GM12872 (cell line): ENCODE measurements around the gene TCF7L2.

Experiments used
- TF ChIP-seq, protein P1 (sequence below): IDR thresholded peaks from 3 replicates; pipeline ENCODE4 v1.5.1; 2011; ENCODE audit warnings: low read depth, mild to moderate bottlenecking, low read length, moderate library complexity; ENCODE audit not compliant: insufficient read depth

TCF7L2 gene

DNA sequence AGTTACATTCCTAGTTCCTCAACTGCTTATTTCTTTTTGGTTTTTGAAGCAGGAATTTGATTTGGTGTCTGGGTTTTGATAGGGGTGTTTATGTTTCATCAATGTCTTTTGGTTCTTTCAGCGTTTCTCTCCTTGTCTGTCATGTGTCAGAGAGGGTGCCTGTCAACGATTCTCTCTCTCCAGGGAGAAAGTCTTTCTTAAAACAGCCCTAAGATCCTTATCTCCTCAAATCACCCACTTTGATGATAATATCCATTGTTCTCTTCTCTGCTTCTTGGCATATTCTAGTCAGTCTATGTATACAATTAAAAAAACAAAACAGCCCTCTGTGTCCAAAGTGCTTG, 77.2 kb downstream of the TCF7L2 start:
- TF ChIP-seq, protein P1, sequence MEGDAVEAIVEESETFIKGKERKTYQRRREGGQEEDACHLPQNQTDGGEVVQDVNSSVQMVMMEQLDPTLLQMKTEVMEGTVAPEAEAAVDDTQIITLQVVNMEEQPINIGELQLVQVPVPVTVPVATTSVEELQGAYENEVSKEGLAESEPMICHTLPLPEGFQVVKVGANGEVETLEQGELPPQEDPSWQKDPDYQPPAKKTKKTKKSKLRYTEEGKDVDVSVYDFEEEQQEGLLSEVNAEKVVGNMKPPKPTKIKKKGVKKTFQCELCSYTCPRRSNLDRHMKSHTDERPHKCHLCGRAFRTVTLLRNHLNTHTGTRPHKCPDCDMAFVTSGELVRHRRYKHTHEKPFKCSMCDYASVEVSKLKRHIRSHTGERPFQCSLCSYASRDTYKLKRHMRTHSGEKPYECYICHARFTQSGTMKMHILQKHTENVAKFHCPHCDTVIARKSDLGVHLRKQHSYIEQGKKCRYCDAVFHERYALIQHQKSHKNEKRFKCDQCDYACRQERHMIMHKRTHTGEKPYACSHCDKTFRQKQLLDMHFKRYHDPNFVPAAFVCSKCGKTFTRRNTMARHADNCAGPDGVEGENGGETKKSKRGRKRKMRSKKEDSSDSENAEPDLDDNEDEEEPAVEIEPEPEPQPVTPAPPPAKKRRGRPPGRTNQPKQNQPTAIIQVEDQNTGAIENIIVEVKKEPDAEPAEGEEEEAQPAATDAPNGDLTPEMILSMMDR, result no peak

- TF ChIP-seq, protein P1, result no peak
Measured at GRCh38 chr10:113027574-113028455, 77.8 kb downstream of the TCF7L2 start.

GRCh38 chr10:113028456-113029440, 78.7 kb downstream of the TCF7L2 start:
- TF ChIP-seq, protein P1, result no peak

DNA sequence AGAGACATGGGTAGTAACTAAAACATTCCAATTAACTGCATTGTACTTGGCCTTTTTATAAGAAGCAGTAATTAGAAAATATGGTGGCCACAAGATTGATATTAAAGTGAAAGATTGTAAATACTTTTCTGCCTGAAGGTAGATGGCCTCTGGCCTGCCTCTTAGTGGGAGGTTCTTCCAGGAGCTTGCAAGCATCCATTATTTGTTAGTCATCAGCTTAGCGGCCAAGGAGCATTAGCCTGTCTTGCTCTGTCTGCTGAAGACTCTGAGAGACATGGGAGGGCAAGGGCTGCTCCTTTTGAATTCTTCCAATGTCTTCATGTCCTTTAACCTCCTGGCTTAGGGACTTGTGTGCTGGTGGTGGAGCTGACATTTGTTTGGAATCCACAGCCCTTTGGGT, 80.4 kb downstream of the TCF7L2 start:
- TF ChIP-seq, protein P1, result no peak

DNA sequence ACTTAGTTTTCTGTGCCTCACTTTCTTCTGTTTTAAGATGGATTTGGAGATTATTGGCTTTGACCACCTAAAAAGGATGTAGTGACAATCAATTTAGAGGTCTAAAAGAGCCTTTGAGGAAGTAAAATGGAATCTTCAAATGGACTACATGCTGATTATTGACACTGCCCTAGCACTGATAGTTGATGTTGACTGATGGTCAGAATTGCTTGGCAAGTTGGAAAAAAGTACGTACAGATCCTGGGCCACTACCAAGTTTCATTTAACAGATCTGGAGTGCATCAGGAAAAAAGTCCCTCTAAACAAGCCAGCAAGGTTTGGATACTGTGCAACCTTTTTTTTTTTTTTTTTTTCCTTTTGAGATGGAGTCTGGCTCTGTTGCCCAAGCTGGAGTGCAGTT, 81.1 kb downstream of the TCF7L2 start:
- TF ChIP-seq, protein P1, result no peak

DNA sequence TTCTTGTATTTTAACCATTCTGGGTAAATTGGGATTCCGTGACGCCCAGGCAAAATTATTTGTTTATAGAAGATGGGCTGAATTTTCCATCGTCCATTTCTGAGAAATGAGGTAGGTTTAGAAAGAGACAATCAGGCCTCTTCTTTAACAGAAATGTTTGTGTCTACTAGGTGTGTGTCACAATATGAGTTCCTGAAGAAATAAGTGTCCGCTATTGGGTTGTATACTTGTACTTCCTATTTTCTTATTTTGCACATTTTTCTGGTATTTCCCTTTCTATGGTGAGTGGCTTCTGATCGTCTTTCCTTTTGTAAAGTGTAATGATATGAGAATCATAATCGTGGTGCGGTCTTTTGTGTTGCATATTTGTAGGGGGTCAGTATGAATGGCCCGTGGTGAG, 83.9 kb downstream of the TCF7L2 start:
- TF ChIP-seq, protein P1, result no peak

GRCh38 chr10:113035732-113036312, 85.8 kb downstream of the TCF7L2 start:
- TF ChIP-seq, protein P1, result no peak
